A549 (cell line): Measurements from ENCODE around the gene NAT10. TPM values are rescaled to one million over a fixed set of nuclear protein-coding genes. Genes with fewer than 3 reads are reported as not detected.

Source experiments
- ATAC-seq, 2 experiments: fragments of 200-7000 bp in 1 of 2; fragments of >200 bp in 1 of 2; cut with Nextera tagmentation in 1 of 2; cut with Tn5 transposase in 1 of 2; 3 replicates each; pipeline versions ENCODE4 v1.8.0 to v1.9.1; 2018 to 2020; ENCODE audit warnings: mild to moderate bottlenecking in 1 of 2, moderate library complexity in 1 of 2
- CTCF ChIA-PET: fragments of 300-600 bp; sonication (Branson Sonifier 250); formaldehyde crosslinking; extraction: SDS; loops from one replicate; lab custom pipeline; 2021; ENCODE audit warnings: antibody characterized with exemption, inconsistent platforms; lab: Yijun Ruan, JAX
- POLR2A ChIA-PET: fragments of 350-600 bp; formaldehyde crosslinking; extraction: SDS; loops from one replicate; lab custom pipeline; 2021; ENCODE audit warnings: antibody characterized with exemption, inconsistent platforms; lab: Yijun Ruan, JAX
- DNase-seq, 2 experiments: peaks; one replicate each; pipeline versions ENCODE4 v3.0.0 to v3.0.0-alpha.2; 2011 to 2016; ENCODE audit warnings: low read depth in 1 of 2, low spot score in 1 of 2
- FAIRE-seq: peaks from 2 replicates; lab custom pipeline; 2011; peaks lifted over from hg19 to GRCh38; lab: Jason Lieb, UNC
- H3K27ac ChIP-seq, 2 experiments: fragments of >200 bp; sonication (Bioruptor Twin); formaldehyde crosslinking; 3 replicates each; pipeline ENCODE4 v1.5.1; 2016 to 2017
- H3K4me1 ChIP-seq: fragments of >200 bp; sonication (Bioruptor Twin); formaldehyde crosslinking; 3 replicates; pipeline ENCODE4 v1.6.1; 2016
- H3K4me2 ChIP-seq: fragments of >200 bp; sonication (Bioruptor Twin); formaldehyde crosslinking; 3 replicates; pipeline ENCODE4 v1.6.1; 2016
- H3K4me3 ChIP-seq: fragments of >200 bp; sonication (Bioruptor Twin); formaldehyde crosslinking; 3 replicates; pipeline ENCODE4 v1.5.1; 2016
- H3K9me3 ChIP-seq: fragments of >200 bp; sonication (Bioruptor Twin); formaldehyde crosslinking; 3 replicates; pipeline ENCODE4 v1.6.1; 2016
- BHLHE40 ChIP-seq: IDR thresholded peaks from 2 replicates; pipeline ENCODE4 v1.6.1; 2012; ENCODE audit warnings: low read depth, low read length, inconsistent platforms
- CHD2 ChIP-seq: fragments of 150-350 bp; IDR thresholded peaks from 2 replicates; pipeline ENCODE4 v1.6.1; 2014; ENCODE audit warnings: low read length; ENCODE audit not compliant: partially characterized antibody
- EHMT2 ChIP-seq: fragments of 200-600 bp; sonication (generic); IDR thresholded peaks from 2 replicates; pipeline ENCODE4 v1.6.1; 2016; ENCODE audit warnings: antibody characterized with exemption, low read depth, mild to moderate bottlenecking, moderate library complexity
- FOSB ChIP-seq: fragments of 250-450 bp; sonication (Bioruptor Pico); IDR thresholded peaks from 2 replicates; pipeline ENCODE4 v1.5.0; 2020; ENCODE audit warnings: mild to moderate bottlenecking, moderate library complexity
- FOSL2 ChIP-seq, 2 experiments: fragments of 450-650 bp in 1 of 2; fragments of >200 bp in 1 of 2; sonication (Bioruptor Twin) in 1 of 2; formaldehyde crosslinking; IDR thresholded peaks; 2 replicates each; pipeline versions ENCODE4 v1.5.0 to v1.6.1; 2016 to 2020; ENCODE audit warnings: mild to moderate bottlenecking in 1 of 2, moderate library complexity in 1 of 2
- FOXS1 ChIP-seq: fragments of 250-450 bp; sonication (Bioruptor Pico); IDR thresholded peaks from 2 replicates; pipeline ENCODE4 v1.5.0; 2020; ENCODE audit warnings: mild to moderate bottlenecking, moderate library complexity
- HDAC2 ChIP-seq: fragments of 200-600 bp; sonication (generic); IDR thresholded peaks from 2 replicates; pipeline ENCODE4 v1.6.1; 2016
- HEYL ChIP-seq: fragments of 250-450 bp; sonication (Bioruptor Pico); IDR thresholded peaks from 2 replicates; pipeline ENCODE4 v1.8.0; 2021; ENCODE audit warnings: mild to moderate bottlenecking, moderate library complexity
- HMGXB4 ChIP-seq: fragments of 250-450 bp; sonication (Bioruptor Pico); IDR thresholded peaks from 2 replicates; pipeline ENCODE4 v1.5.0; 2021; ENCODE audit warnings: mild to moderate bottlenecking, moderate library complexity, borderline replicate concordance
- HOXA7 ChIP-seq: fragments of 250-450 bp; sonication (Bioruptor Pico); IDR thresholded peaks from 2 replicates; pipeline ENCODE4 v1.5.0; 2020; ENCODE audit warnings: mild to moderate bottlenecking, moderate library complexity
- HOXB13 ChIP-seq: fragments of 250-450 bp; sonication (Bioruptor Pico); IDR thresholded peaks from 2 replicates; pipeline ENCODE4 v1.5.0; 2020; ENCODE audit warnings: low read depth, mild to moderate bottlenecking, moderate library complexity
- JUN ChIP-seq, 2 experiments: fragments of >200 bp; sonication (Bioruptor Twin); formaldehyde crosslinking; IDR thresholded peaks; 2 replicates in 1 of 2; 3 replicates in 1 of 2; pipeline ENCODE4 v1.6.1; 2016 to 2017
- KDM5A ChIP-seq: fragments of 200-600 bp; sonication (generic); IDR thresholded peaks from 2 replicates; pipeline ENCODE4 v1.6.1; 2016; ENCODE audit warnings: antibody characterized with exemption, mild to moderate bottlenecking
- MAFK ChIP-seq: fragments of 450-650 bp; IDR thresholded peaks from 2 replicates; pipeline ENCODE4 v1.6.1; 2014; ENCODE audit not compliant: partially characterized antibody
- MAX ChIP-seq: IDR thresholded peaks from 2 replicates; pipeline ENCODE4 v1.6.1; 2012
- MYC ChIP-seq: IDR thresholded peaks from 2 replicates; pipeline ENCODE4 v1.6.1; 2012; ENCODE audit warnings: mild to moderate bottlenecking, inconsistent platforms, low read length, improper control_type of control experiment, borderline replicate concordance
- PBX3 ChIP-seq: IDR thresholded peaks from 2 replicates; pipeline ENCODE4 v1.6.1; 2012
- POLR2AphosphoS2 ChIP-seq: conservative IDR thresholded peaks from 2 replicates; pipeline ENCODE4 v1.6.1; 2012; ENCODE audit warnings: low read length, improper control_type of control experiment, inconsistent platforms
- RFX5 ChIP-seq: fragments of 450-650 bp; IDR thresholded peaks from 2 replicates; pipeline ENCODE4 v1.7.1; 2014; ENCODE audit warnings: antibody characterized with exemption, mild to moderate bottlenecking, moderate library complexity
- RNF2 ChIP-seq: fragments of 200-600 bp; sonication (generic); IDR thresholded peaks from 2 replicates; pipeline ENCODE4 v1.6.1; 2016; ENCODE audit warnings: low read depth, mild to moderate bottlenecking, antibody characterized with exemption, moderate library complexity, borderline replicate concordance
- SMC3 ChIP-seq: fragments of >200 bp; sonication (Bioruptor Twin); formaldehyde crosslinking; IDR thresholded peaks from 3 replicates; pipeline ENCODE4 v1.6.1; 2018; ENCODE audit warnings: inconsistent platforms
- ZC3H11A ChIP-seq: fragments of 450-650 bp; IDR thresholded peaks from 2 replicates; pipeline ENCODE4 v1.6.1; 2014; ENCODE audit warnings: antibody characterized with exemption, mild to moderate bottlenecking
- ZFP36 ChIP-seq: fragments of 450-650 bp; IDR thresholded peaks from 2 replicates; pipeline ENCODE4 v1.6.1; 2014; ENCODE audit warnings: borderline replicate concordance; ENCODE audit not compliant: partially characterized antibody
- WGBS: methylation state at CpG from one replicate; pipeline ENCODE4 v1.1.6; 2017; ENCODE audit errors: missing lambda C conversion rate; 5-methylcytosine and 5-hydroxymethylcytosine counted together
- polyA plus RNA-seq, 4 experiments: library from polyadenylated mRNA; depleted of rRNA in 3 of 4; stranded (reverse); fragments of >200 nt; fragmentation: RNase III in 1 of 4; extraction: RNeasy Plus Mini Kit Qiagen cat#74134 plus additional on column Dnase treatment in 1 of 4; gene quantifications; 2 replicates in 3 of 4; 3 replicates in 1 of 4; pipeline ENCODE4 v1.2.3, GENCODE V29; 2011 to 2017
- TF ChIP-seq, protein P1 (sequence below): fragments of 200-600 bp; sonication (generic); IDR thresholded peaks from 2 replicates; pipeline ENCODE4 v1.6.1; 2016; ENCODE audit warnings: antibody characterized with exemption, mild to moderate bottlenecking, moderate library complexity
- TF ChIP-seq, protein P2 (sequence below): fragments of 150-350 bp; IDR thresholded peaks from 2 replicates; pipeline ENCODE4 v1.6.1; 2014; ENCODE audit warnings: low read depth, mild to moderate bottlenecking, low read length
- TF ChIP-seq, protein P3 (sequence below): fragments of 450-650 bp; IDR thresholded peaks from 2 replicates; pipeline ENCODE4 v1.6.1; 2014; ENCODE audit warnings: antibody characterized with exemption

Gene NAT10
- polyA plus RNA-seq, 2 of the 4 experiments (the other 2 are of a cell fraction) = 38.6 to 59.3 TPM

DNA sequence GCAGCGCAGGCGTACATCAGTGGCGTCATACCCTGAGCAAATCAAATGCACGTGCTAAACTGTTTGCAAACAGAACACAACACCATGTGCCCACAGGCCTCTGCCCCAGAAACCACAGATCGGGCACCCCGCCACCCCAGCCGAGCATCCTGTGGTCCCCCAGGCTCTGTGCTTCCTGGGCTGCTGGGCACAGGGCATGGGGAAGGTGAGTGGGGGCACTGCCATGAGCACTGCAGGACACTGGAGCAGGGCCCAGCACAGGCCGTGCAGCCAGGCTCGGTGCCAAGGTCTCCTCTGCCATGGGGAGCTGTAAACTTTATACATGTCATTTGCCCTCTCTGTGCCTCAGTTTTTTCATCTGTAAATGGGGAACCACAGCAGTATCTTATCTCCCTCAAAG is 62.5 kb downstream of the NAT10 start:
- no peak overlapping the region for H3K27ac ChIP-seq
- ChIA-PET POLR2A (no interaction called here), CTCF (interaction anchor here (0.9 to 3.6 kb wide), 6 partner anchors 17 to 310 kb away, joined by 3 to 10 read pairs (median 7); partner anchors contain the start of gene ABTB2)
- FAIRE-seq = no peak
- no peak overlapping the region for H3K4me2 ChIP-seq
- ATAC-seq = no peak
- H3K4me1 ChIP-seq = no peaks in the 10 kb centered on the region
- TF ChIP-seq MYC (no peak), PBX3 (no peak), CHD2 (no peak), MAX (no peak), EHMT2 (no peak), JUN (IDR thresholded peaks at IDR 0.05) (no peak), ZFP36 (no peak), HEYL (CRISPR knock-in tag) (no peak), SMC3 (no peak), ZC3H11A (no peak), KDM5A (no peak)
- TF ChIP-seq, protein P1, sequence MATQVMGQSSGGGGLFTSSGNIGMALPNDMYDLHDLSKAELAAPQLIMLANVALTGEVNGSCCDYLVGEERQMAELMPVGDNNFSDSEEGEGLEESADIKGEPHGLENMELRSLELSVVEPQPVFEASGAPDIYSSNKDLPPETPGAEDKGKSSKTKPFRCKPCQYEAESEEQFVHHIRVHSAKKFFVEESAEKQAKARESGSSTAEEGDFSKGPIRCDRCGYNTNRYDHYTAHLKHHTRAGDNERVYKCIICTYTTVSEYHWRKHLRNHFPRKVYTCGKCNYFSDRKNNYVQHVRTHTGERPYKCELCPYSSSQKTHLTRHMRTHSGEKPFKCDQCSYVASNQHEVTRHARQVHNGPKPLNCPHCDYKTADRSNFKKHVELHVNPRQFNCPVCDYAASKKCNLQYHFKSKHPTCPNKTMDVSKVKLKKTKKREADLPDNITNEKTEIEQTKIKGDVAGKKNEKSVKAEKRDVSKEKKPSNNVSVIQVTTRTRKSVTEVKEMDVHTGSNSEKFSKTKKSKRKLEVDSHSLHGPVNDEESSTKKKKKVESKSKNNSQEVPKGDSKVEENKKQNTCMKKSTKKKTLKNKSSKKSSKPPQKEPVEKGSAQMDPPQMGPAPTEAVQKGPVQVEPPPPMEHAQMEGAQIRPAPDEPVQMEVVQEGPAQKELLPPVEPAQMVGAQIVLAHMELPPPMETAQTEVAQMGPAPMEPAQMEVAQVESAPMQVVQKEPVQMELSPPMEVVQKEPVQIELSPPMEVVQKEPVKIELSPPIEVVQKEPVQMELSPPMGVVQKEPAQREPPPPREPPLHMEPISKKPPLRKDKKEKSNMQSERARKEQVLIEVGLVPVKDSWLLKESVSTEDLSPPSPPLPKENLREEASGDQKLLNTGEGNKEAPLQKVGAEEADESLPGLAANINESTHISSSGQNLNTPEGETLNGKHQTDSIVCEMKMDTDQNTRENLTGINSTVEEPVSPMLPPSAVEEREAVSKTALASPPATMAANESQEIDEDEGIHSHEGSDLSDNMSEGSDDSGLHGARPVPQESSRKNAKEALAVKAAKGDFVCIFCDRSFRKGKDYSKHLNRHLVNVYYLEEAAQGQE = no peak
- H3K4me3 ChIP-seq = no peak overlapping the region
- no peak for DNase-seq
- no peaks in the 10 kb centered on the region for H3K9me3 ChIP-seq
- WGBS = 87% methylated on average over 9 of the region's 9 CpGs

DNA sequence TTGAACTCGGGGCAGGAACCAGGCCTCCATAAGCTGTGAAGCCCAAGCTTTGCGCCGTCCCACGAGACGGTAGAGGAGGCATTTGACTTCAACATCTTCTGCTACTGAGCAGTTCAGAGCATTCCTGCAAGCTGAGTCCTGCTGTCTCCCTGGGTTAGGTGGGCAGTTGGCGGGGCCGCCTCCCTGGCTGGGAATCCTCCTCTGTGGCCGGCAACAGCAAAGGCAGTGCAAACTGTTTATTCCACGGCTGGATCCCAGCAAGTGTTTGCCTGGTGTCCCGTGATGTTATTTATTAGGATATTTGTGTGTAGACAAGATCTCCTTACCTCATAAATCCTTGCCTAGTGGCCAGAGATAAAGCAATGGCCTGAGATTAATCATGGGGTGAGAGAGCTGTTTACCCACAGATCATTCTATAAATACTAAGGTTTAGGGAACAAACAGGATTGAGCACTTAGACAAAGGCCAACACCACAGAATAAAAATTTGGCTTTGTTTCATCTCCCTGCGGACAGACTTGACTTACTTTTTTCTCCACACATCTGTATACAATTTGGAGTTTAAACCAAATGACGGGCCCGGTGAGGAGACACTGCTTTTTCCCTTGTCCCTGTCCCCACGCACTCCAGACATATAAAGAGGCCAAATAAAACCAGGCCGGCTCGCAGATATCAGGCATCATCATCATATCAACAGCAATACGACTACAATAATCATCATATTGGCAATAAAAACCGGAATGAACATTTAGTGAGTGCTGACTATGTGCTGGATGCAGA is 63.4 kb downstream of the NAT10 start:
- H3K4me1 ChIP-seq = peaks cover 2% of the 10 kb centered on the region
- ATAC-seq (no peak), FAIRE-seq (no peak), DNase-seq (no peak)
- ChIA-PET CTCF (interaction anchor here (0.8 to 3.6 kb wide), 6 partner anchors 106 to 311 kb away, joined by 4 to 10 read pairs (median 7); partner anchors contain the start of gene ABTB2), POLR2A (no interaction called here)
- 80% methylated on average over 18 of the region's 18 CpGs for WGBS
- no peaks in the 10 kb centered on the region for H3K9me3 ChIP-seq
- H3K4me2 ChIP-seq = no peak overlapping the region
- H3K27ac ChIP-seq = no peak overlapping the region
- H3K4me3 ChIP-seq = no peak overlapping the region
- TF ChIP-seq, protein P2, sequence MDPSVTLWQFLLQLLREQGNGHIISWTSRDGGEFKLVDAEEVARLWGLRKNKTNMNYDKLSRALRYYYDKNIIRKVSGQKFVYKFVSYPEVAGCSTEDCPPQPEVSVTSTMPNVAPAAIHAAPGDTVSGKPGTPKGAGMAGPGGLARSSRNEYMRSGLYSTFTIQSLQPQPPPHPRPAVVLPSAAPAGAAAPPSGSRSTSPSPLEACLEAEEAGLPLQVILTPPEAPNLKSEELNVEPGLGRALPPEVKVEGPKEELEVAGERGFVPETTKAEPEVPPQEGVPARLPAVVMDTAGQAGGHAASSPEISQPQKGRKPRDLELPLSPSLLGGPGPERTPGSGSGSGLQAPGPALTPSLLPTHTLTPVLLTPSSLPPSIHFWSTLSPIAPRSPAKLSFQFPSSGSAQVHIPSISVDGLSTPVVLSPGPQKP = no peak
- TF ChIP-seq RNF2 (no peak), HDAC2 (no peak), HOXA7 (CRISPR knock-in tag) (no peak), HEYL (CRISPR knock-in tag) (no peak), MAFK (no peak), BHLHE40 (no peak), HOXB13 (CRISPR knock-in tag) (no peak), FOSL2 (IDR thresholded peaks at IDR 0.05) (no peak), FOSL2 (CRISPR knock-in tag; IDR thresholded peaks at IDR 0.05) (no peak), FOSB (CRISPR knock-in tag) (no peak), ZFP36 (no peak), POLR2AphosphoS2 (no peak), RFX5 (no peak), HMGXB4 (CRISPR knock-in tag) (no peak), FOXS1 (CRISPR knock-in tag) (no peak)
- TF ChIP-seq, protein P3, sequence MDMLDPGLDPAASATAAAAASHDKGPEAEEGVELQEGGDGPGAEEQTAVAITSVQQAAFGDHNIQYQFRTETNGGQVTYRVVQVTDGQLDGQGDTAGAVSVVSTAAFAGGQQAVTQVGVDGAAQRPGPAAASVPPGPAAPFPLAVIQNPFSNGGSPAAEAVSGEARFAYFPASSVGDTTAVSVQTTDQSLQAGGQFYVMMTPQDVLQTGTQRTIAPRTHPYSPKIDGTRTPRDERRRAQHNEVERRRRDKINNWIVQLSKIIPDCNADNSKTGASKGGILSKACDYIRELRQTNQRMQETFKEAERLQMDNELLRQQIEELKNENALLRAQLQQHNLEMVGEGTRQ = no peak
